ENCODE results near the gene UBAP2L. TPM values are rescaled to one million over a fixed set of nuclear protein-coding genes. Genes with fewer than 3 reads are reported as not detected.

Gene UBAP2L, protein sequence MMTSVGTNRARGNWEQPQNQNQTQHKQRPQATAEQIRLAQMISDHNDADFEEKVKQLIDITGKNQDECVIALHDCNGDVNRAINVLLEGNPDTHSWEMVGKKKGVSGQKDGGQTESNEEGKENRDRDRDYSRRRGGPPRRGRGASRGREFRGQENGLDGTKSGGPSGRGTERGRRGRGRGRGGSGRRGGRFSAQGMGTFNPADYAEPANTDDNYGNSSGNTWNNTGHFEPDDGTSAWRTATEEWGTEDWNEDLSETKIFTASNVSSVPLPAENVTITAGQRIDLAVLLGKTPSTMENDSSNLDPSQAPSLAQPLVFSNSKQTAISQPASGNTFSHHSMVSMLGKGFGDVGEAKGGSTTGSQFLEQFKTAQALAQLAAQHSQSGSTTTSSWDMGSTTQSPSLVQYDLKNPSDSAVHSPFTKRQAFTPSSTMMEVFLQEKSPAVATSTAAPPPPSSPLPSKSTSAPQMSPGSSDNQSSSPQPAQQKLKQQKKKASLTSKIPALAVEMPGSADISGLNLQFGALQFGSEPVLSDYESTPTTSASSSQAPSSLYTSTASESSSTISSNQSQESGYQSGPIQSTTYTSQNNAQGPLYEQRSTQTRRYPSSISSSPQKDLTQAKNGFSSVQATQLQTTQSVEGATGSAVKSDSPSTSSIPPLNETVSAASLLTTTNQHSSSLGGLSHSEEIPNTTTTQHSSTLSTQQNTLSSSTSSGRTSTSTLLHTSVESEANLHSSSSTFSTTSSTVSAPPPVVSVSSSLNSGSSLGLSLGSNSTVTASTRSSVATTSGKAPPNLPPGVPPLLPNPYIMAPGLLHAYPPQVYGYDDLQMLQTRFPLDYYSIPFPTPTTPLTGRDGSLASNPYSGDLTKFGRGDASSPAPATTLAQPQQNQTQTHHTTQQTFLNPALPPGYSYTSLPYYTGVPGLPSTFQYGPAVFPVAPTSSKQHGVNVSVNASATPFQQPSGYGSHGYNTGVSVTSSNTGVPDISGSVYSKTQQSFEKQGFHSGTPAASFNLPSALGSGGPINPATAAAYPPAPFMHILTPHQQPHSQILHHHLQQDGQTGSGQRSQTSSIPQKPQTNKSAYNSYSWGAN
- polyA plus RNA-seq (ENCODE audit: insufficient read length in 4 of 4), result 100 to 1,000 TPM; 144 to 193 (median 178) TPM

DNA sequence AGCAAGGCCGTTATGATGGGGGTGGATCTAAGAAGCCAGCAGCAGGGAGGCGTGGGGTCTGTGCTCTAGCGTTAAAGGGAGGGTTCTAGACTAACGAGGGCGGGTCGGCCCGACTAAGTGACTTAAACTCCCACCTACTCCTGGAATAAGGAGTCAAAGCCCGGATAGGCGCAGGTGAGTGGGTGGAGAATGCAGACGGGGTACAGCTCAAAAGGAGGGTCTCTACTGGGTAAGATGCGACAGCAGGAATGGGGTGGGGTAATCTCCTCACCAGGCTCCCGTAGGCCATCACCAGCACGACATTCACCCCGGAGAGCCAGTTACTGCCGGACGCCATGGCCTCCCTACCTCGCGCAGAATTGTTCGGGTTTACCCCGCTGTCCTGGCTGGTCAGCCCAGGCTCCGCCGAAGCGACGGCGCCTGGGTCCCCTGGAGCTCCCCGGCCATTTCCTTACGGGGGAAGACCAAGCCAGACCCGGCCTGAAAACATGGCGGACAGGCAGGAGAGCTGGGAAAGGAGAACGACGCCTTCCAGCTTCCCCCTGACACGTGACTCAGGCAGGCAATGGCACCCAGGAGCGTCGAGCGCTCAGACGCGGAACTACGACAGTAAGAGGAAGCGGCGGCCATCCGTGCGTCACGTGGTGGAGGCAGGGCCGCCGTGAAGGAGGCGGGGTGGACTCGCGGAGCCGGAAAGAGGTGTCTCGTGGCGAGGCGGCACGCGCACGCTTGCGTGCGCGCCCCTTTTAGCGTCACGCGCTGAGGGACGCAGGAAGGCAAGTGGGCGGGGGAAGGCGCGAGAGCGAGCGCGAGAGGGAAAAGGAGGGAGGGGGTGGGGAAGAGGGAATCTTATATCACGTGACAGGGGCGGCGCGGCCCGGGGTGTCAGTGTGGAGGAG lies at the start of gene UBAP2L:
Gene UBAP2L, plus strand, starts transcription at position 885 of the 899 bp plus-strand sequence. CDS start 4,169 bp downstream, outside the sequence.
- peak; percentile 98 to 99 (median 99) for DNase-seq (ENCODE audit: low read depth in 4 of 4, low spot score in 3 of 4)

DNA sequence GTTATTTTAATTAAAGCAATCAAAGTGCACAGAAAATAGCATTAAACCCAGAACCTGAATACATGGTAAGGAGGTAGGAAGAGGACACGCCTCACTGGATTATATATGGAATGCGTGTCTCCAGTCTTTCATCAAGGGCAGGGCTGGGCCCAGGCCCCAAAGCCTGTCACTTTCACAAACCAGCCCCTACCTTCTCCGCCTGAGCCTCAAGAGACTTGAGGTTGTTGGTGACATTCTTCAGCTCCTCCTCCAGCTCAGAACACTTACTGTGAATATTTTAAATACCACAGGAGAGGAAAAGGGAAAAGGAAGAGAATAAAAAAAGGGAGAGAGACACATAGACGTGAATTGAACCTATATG lies 49.6 kb upstream of the UBAP2L start:
- DNase-seq (ENCODE audit: low read depth in 4 of 4, low spot score in 3 of 4), result no peak

DNA sequence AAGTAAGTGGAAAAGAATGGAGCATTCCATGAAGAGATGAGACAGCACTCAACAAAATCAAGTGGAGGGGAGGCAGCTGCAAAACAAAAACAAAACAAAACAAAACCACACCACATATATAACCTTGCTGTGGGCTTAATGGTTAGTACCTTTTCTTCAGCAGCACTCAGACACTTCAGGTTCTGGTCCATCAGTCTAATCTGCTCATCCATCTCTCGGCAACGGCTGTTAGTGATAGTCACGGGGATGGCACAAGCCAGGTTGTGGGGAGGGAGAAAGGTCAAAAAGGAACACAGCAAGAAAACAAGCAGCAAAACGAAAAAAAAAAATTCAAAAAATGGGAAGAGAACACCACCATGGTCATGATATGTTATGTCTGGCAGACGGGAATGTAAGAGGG lies 48.9 kb upstream of the UBAP2L start:
- no peak for DNase-seq (ENCODE audit: low read depth in 4 of 4, low spot score in 3 of 4)

DNA sequence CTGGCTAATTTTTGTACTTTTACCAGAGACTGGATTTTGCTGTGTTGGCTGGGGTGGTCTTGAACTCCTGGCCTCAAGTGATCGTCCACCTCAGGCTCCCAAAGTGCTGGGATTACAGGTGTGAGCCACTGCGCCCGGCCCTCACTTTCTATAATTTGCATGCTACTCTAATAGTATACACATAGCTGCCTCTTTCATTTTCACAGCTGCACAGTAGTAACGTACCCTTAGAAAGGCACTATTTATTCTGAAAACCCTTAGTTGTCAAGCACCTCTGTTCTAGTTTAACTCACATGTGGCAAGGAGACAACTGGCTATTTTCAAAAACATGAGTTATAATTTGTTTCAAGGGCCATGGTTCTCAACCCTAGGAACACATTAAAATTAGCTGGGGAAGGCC lies 46.1 kb upstream of the UBAP2L start:
- no peak for DNase-seq (ENCODE audit: low read depth in 4 of 4, low spot score in 3 of 4)

DNA sequence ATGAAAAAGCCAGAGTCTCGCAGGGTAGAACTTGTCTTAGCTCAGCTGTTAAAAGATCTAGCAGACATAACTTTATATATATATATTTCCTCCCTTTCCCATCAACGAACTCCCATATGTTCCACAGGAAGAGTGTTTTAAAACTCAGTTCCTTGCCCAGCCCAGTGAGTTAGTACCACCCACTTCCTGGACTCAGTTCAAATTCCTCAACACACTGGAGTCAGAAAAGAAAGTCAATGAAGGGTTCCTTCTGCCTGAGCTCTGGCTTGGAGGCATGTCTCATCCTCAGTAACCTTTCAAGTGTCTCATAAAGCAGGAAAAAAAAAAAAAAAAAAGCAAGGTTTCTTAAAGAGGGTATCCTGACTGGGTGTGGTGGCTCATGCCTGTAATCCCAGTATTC lies 44.4 kb upstream of the UBAP2L start:
- peak in 1 of 4 donors; percentile 21 for DNase-seq (ENCODE audit: low read depth in 4 of 4, low spot score in 3 of 4)

DNA sequence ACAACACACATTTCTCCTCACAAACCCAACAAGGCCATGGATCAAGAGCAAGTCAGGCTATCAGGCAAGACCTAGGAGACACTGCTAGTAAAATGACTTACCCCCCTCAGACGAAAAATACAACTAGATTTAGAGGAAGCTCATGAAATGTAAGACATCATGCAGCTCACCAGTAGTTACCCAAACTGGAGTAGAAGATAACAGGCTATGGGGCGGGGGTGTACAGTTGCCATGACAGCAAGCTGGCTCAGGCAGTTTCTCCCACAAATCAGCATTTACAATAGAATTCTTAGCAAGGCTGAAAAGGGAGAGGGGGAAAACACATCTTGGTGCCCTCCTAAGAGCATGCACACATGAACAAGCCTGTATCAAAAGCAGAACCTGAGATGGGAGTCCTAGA lies 42.7 kb upstream of the UBAP2L start:
- no peak for DNase-seq (ENCODE audit: low read depth in 4 of 4, low spot score in 3 of 4)

DNA sequence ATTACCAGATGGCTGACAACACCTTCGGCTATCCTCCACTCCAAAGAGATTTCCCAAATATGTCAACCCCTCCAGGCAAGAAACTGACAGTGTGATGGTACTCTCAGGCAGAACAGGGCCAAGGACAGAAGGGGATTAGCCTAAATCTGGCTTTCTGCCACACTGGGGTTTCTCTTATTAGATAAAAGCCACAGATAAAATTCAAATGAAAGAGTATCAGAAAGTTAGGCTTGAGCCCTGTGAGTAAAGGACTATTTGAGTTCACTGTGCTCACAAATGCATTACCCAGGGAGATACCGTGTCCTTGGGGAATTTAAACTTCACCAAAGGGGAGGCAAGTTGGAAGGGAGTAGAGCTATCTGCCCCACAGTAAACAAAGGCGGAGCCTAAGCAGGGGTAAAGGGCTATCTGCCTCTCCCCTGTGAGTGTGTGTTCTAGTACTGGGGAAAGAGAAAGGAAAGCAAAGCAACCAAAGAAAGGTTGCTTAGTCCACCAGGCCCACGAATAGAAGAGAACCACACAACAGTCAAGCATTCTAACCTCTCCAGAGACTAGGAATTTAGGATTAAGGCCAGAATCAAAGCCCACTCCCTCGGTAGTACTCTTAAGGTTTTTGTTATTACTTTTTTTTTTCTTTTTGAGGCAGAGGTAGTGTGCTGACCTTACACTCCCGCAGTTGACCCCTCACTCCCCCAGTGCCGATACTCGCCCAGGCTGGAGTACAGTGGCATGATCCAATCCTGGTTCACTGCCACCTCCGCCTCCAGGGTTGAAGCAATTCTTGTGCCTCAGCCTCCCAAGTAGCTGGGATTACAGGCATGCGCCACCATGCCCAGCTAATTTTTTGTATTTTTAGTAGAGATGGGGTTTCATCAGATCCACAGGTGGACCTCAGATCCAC lies 41.6 kb upstream of the UBAP2L start:
- DNase-seq (ENCODE audit: low read depth in 4 of 4, low spot score in 3 of 4), result no peak

DNA sequence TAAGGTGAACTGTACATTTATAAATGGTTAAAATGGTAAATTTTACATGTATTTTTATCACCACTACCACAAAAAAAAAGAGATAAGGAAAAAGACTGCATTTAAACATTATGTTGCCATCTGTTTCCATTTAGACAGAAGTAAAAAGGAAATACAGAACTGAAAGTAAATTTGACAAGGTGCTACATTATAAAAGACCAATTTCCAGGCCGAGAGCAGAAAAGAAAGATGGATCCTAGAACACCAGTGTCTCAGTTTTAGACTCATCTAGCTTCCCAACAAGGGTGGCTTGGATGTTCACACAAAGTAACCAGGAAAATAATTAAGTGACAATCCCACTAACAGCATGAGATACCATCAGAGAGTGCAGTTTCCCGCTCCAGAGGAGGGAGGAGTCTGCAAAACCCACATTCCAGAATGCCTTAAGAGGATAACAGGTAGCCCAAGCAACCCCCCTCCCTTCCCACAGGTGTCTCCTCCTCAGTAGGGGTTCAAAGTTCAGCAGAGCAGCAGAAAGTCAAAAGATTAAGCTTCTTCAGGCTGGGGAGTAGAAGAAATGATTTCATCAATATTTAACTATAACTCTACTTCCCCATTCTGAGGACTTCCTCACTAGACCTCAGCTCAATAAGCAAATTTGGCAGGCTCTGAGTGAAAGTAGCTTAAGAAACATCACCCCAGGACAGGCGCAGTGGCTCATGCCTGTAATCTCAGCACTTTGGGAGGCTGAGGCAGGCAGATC lies 40.6 kb upstream of the UBAP2L start:
- DNase-seq (ENCODE audit: low read depth in 4 of 4, low spot score in 3 of 4), result no peak

DNA sequence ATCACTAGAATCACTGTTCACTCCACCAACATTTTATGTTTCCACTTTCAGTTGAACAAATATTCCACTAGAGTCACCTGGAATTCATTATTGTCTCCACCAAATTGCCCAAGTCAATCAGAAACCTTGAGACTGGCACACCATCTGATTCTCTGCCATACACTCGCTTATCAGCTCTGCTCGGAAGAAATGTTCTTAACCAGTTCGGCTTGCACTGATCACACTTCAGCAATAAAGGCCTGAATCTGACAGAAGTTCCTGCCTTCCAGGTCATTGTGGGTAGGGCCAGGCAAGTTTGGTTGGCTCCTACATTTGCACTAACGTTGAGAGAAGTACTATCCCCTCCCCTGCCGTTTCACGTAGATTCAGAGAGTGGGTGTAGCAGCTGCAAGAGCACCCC lies 38.8 kb upstream of the UBAP2L start:
- DNase-seq (ENCODE audit: low read depth in 4 of 4, low spot score in 3 of 4), result no peak

DNA sequence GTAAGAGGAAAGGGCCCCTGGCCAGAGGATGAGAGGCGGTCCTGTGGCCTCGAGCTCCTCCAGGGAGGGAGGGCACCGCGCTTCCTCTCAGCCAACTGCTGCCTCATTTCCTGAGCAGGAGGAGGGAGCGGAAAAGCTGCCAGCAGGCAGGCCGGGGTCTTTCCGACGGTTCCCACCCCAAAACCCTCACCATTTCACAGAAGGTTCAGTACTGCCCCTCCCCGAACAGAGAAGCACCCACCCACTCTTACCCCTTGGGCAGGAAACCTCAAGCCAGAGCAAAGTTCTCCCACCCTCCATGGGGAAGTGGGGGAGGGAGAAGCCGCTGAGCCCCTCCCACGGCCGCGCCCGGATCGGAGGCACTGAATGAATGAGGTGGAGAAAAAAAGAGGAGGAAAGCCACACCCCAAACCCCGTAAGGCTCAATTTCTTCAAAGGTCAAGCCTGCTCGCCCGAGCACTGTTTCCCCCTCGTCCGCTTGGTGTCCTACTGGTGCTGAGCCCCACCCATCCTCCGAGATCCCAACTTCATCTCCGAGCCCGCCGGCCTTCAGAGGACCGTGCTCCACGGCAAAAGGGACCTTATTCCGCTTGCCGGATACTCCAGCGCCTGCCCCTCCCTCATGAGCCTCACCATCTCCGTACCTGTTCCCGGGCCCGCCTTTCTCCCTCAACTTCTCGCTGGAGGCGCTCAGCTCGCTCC lies 38.3 kb upstream of the UBAP2L start:
- peak in 2 of 4 donors; percentile 25 to 29 for DNase-seq (ENCODE audit: low read depth in 4 of 4, low spot score in 3 of 4)

DNA sequence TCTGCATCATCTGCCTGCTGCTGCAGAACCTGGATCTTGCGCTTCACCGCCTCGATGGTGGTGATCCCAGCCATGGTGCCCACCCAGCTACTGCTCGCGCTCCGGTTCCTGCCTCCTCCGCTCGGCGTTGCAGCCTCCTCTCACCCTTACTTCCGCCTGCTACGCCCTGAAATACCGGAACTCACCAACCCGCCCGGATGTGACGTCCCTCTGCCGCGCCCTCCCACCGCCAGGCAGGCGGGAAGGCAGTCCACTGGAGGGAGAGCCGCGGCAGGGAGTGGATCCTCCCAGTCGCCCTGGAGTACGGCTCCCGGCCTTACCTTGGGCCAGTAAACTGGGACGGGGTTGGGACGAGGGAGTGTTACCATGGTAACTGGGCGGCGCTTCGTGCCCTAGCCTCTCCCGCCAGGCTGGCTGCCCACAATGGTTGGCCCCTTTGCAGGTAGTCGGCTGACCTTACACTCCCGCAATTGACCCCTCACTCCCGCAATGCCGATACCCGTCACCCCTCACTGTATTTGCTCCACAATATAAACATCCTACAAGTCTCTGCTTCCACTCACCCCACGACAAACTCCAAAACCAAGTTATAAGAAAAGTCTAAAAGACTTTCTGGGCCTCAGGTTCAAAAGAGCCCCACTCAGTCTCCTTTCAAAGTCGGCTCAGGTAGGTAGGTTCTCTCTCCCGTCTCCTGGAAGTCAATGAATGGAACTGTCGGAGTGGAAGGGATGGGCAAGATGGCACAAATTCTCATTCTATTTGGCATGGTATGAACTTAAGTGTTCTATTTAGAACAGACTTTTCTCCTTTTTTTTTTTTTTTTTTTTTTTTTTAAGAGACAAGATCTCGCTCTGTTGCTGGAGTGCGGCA lies 37.5 kb upstream of the UBAP2L start:
- peak; percentile 78 to 89 (median 86) for DNase-seq (ENCODE audit: low read depth in 4 of 4, low spot score in 3 of 4)

DNA sequence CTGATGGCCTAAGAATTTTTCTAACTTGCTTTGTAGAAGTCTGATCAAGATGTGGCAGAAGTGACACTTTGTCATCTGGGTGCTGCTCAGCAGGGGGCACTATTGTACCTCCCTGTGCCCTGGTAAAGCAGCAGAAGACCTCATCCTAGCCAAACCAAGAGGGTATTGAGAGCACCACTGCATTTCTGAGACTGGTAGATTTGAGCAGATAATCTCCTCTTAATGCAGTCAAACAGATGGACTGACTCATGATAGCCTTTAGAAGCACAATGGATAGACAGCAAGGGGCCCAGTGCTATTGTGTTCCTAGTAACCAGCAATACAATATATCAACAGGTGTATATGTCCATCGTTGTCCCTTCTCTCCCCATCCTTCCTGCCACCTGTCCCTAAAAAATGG lies 34.6 kb upstream of the UBAP2L start:
- DNase-seq (ENCODE audit: low read depth in 4 of 4, low spot score in 3 of 4), result no peak

DNA sequence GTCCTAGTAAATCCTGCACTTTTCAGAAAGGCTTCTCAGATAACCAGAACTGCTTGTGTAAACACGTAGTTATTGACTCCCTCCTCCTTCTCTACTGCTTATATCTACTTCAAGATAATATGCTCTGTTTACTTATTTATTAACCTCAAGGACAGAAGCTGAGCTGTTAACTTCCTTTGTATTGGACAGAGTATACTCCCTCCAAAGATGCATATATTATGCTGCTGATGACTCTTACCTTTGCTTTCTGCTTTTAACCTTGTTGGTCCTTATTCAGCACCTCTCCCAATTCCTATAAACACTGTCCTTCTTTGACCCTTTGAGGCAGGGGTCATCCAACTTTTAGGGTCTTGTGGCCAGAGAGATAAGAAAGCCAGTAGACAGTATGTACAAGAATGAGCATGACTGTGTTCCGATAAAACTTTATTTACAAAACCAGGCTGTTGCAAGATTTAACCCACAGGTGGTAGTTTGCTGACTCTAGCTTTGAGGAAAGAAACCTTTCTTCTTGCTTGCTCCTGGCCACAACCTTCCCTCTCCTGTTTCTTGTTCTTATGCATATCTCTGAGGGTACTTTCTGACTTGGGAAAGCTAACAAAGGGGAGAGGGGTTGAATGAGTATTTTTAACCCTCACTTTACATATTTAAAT lies 33.8 kb upstream of the UBAP2L start:
- DNase-seq (ENCODE audit: low read depth in 4 of 4, low spot score in 3 of 4), result no peak

DNA sequence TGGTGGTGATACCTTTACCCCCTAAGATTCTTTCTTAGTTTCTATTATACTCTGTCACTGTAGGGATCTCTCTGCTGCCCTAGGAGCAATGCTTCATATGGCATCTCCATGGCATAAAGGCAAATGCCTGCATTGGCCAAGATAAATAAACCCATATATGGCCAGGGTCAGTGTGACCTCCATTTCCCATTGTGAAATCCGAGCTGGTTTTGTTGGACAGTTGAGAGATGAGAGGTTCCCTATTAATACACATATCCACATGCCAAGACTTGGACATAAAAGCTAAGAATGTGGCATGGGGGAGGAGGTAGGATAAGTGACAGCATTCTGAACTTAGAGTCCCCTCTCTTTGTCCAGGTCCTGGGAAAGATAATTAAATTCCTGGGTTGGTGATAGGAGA lies 30.2 kb upstream of the UBAP2L start:
- DNase-seq (ENCODE audit: low read depth in 4 of 4, low spot score in 3 of 4), result no peak

DNA sequence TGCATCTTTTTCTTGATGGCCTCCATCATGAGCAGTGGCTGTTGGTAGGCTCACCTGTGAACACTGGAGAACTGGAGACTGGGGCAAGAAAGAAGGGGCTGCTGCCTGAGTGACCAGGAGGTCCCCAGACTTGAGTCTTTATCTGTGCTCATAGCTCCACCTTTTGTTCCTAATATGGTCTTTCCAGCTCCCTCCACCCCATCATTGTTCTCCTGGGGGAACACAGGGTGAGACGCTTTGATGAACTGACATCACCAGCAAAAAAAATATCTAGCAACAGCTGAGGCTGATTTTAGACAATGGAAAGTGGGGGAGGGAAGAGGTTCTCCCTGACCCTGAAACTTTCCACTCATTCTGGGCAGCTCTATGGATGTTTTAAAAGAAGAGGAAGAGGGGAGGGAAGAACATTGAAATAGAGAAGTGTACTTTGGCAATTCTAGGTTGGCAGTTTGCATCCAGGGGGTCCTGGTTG lies 28.7 kb upstream of the UBAP2L start, which contains the start of gene TPM3:
Gene TPM3, minus strand, starts transcription at position 111 of the 472 bp plus-strand sequence. Its CDS starts 82 bp downstream, at position 29.
- DNase-seq (ENCODE audit: low read depth in 4 of 4, low spot score in 3 of 4), result no peak

DNA sequence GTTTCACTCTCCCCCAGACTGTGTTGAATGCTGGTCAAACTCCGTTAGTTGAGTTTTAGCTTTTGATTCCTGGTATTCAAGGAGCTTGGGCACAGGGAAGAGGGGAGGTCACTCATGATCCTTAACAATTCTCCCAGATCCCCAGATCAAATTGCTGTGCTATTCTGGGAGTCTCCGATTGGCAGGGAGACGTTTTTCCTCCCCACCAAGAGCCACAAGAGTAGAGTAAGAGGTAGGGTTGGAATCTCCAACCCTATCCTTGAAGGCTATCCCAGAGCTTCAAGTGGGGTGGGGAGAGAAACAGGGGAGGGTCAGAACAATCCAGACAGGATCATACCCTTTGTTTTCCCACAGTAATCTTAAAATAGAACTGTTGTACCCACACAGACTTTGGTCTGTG lies 28.3 kb upstream of the UBAP2L start:
- no peak for DNase-seq (ENCODE audit: low read depth in 4 of 4, low spot score in 3 of 4)

Data from left renal pelvis (tissue), 4 donors.